Mucosa of rectum (tissue), 2 donors: ENCODE data around the gene RGS9.

ENCODE experiments used
- H3K27ac ChIP-seq, 2 donors: one replicate each; pipeline ENCODE4 v1.7.0; 2013; ENCODE audit warnings: inconsistent platforms in 2 of 2, low read depth in 2 of 2, low read length in 2 of 2
- H3K27me3 ChIP-seq, 2 donors: one replicate each; pipeline ENCODE4 v1.7.0; 2013; ENCODE audit warnings: low read length in 2 of 2; ENCODE audit not compliant: control insufficient read depth in 2 of 2, insufficient read depth in 2 of 2
- H3K36me3 ChIP-seq, 2 donors: one replicate each; pipeline ENCODE4 v1.7.0; 2013; ENCODE audit warnings: low read length in 2 of 2; ENCODE audit not compliant: control insufficient read depth in 2 of 2, insufficient read depth in 2 of 2
- H3K4me1 ChIP-seq, 2 donors: one replicate each; pipeline ENCODE4 v1.7.0; 2013; ENCODE audit warnings: low read length in 2 of 2, mild to moderate bottlenecking in 1 of 2; ENCODE audit not compliant: control insufficient read depth in 2 of 2, insufficient read depth in 2 of 2
- H3K4me3 ChIP-seq, 2 donors: one replicate each; pipeline ENCODE4 v1.7.0; 2013; ENCODE audit warnings: low read length in 2 of 2
- H3K9ac ChIP-seq, 2 donors: one replicate each; pipeline ENCODE4 v1.7.0; 2013; ENCODE audit warnings: low read length in 2 of 2, low read depth in 1 of 2, mild to moderate bottlenecking in 1 of 2
- H3K9me3 ChIP-seq, 2 donors: one replicate each; pipeline ENCODE4 v1.7.0; 2013; ENCODE audit warnings: low read length in 2 of 2; ENCODE audit not compliant: control insufficient read depth in 2 of 2
- donor health status: healthy.
- donor health status: Normal muscosa, but diverticular disease.

The RGS9 gene

GRCh38 chr17:65228734-65229620, 91.8 kb downstream of the RGS9 start:
- no peaks in the 10 kb centered on the region for H3K36me3 ChIP-seq
- H3K4me3 ChIP-seq, result peak overlapping the region in 1 of 2 donors; percentile 8
- no peak overlapping the region for H3K27ac ChIP-seq
- H3K27me3 ChIP-seq, result no peaks in the 10 kb centered on the region
- peaks cover 2 to 9% of the 10 kb centered on the region in 2 donors for H3K4me1 ChIP-seq
- H3K9me3 ChIP-seq, result no peaks in the 10 kb centered on the region
- H3K9ac ChIP-seq, result no peak overlapping the region

GRCh38 chr17:65229621-65229995, 92.4 kb downstream of the RGS9 start:
- H3K4me1 ChIP-seq, result peaks cover 2 to 9% of the 10 kb centered on the region in 2 donors
- H3K36me3 ChIP-seq, result no peaks in the 10 kb centered on the region
- no peak overlapping the region for H3K4me3 ChIP-seq
- no peak overlapping the region for H3K27ac ChIP-seq
- no peaks in the 10 kb centered on the region for H3K9me3 ChIP-seq
- H3K9ac ChIP-seq, result no peak overlapping the region
- no peaks in the 10 kb centered on the region for H3K27me3 ChIP-seq

- no peaks in the 10 kb centered on the region for H3K9me3 ChIP-seq
- H3K4me1 ChIP-seq, result peaks cover 2 to 9% of the 10 kb centered on the region in 2 donors
- no peak overlapping the region for H3K4me3 ChIP-seq
- H3K27me3 ChIP-seq, result no peaks in the 10 kb centered on the region
- no peak overlapping the region for H3K27ac ChIP-seq
- no peaks in the 10 kb centered on the region for H3K36me3 ChIP-seq
- no peak overlapping the region for H3K9ac ChIP-seq
These were observed 92.9 kb downstream of the RGS9 start for GRCh38 chr17:65230040-65230439.

GRCh38 chr17:65231086-65231485, 93.9 kb downstream of the RGS9 start:
- peaks cover 2 to 9% of the 10 kb centered on the region in 2 donors for H3K4me1 ChIP-seq
- H3K27ac ChIP-seq, result no peak overlapping the region
- no peaks in the 10 kb centered on the region for H3K36me3 ChIP-seq
- no peak overlapping the region for H3K9ac ChIP-seq
- no peaks in the 10 kb centered on the region for H3K27me3 ChIP-seq
- H3K4me3 ChIP-seq, result no peak overlapping the region
- H3K9me3 ChIP-seq, result no peaks in the 10 kb centered on the region

- Histone ChIP-seq H3K9me3 (no peaks in the 10 kb centered on the region), H3K27me3 (no peaks in the 10 kb centered on the region), H3K4me1 (peaks cover 2 to 9% of the 10 kb centered on the region in 2 donors), H3K4me3 (no peak overlapping the region), H3K9ac (no peak overlapping the region), H3K27ac (no peak overlapping the region), H3K36me3 (no peaks in the 10 kb centered on the region)
These were observed 94.6 kb downstream of the RGS9 start for GRCh38 chr17:65231662-65232335.

- no peak overlapping the region for H3K9ac ChIP-seq
- H3K27me3 ChIP-seq, result no peaks in the 10 kb centered on the region
- H3K4me3 ChIP-seq, result no peak overlapping the region
- no peaks in the 10 kb centered on the region for H3K36me3 ChIP-seq
- H3K27ac ChIP-seq, result no peak overlapping the region
- H3K9me3 ChIP-seq, result no peaks in the 10 kb centered on the region
- no peaks in the 10 kb centered on the region for H3K4me1 ChIP-seq
These were observed 98.1 kb downstream of the RGS9 start for GRCh38 chr17:65235284-65235683.

- Histone ChIP-seq H3K36me3 (no peaks in the 10 kb centered on the region), H3K9ac (no peak overlapping the region), H3K4me3 (no peak overlapping the region), H3K4me1 (no peaks in the 10 kb centered on the region), H3K9me3 (no peaks in the 10 kb centered on the region), H3K27me3 (no peaks in the 10 kb centered on the region), H3K27ac (no peak overlapping the region)
These were observed 99.2 kb downstream of the RGS9 start for GRCh38 chr17:65236321-65236720.

- Histone ChIP-seq H3K36me3 (no peaks in the 10 kb centered on the region), H3K27ac (no peak overlapping the region), H3K9ac (no peak overlapping the region), H3K27me3 (peaks cover 0 to 3% of the 10 kb centered on the region in 2 donors), H3K4me1 (no peaks in the 10 kb centered on the region), H3K4me3 (no peak overlapping the region), H3K9me3 (no peaks in the 10 kb centered on the region)
These were observed 106.9 kb downstream of the RGS9 start for GRCh38 chr17:65243838-65244625.

GRCh38 chr17:65246252-65246651, 109.1 kb downstream of the RGS9 start:
- no peaks in the 10 kb centered on the region for H3K9me3 ChIP-seq
- no peak overlapping the region for H3K4me3 ChIP-seq
- no peaks in the 10 kb centered on the region for H3K4me1 ChIP-seq
- peaks cover 0 to 3% of the 10 kb centered on the region in 2 donors for H3K27me3 ChIP-seq
- H3K27ac ChIP-seq, result no peak overlapping the region
- H3K36me3 ChIP-seq, result no peaks in the 10 kb centered on the region
- no peak overlapping the region for H3K9ac ChIP-seq

- Histone ChIP-seq H3K4me1 (no peaks in the 10 kb centered on the region), H3K9me3 (no peaks in the 10 kb centered on the region), H3K4me3 (no peak overlapping the region), H3K9ac (no peak overlapping the region), H3K27me3 (peaks cover 0 to 3% of the 10 kb centered on the region in 2 donors), H3K27ac (no peak overlapping the region), H3K36me3 (no peaks in the 10 kb centered on the region)
These were observed 112.6 kb downstream of the RGS9 start for GRCh38 chr17:65249774-65250173.
